ENCODE measurements around the gene HPCA.

DNA sequence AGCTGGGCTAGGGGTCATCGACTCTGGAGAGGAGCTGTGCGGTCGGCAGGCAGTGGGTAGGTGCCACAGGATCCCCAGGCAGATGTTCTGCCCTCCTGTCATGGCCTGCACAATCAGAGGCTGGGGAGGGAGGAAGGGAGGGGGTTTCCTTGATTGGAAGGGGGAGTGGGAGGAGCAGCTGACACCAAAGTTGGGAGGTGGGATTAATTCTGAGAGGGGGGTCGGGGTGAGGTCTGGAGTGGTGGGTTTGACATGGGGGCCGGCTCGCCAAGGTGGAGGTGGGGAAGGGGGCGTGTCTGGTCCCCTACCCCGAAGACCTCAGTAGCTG is 651 bp upstream of the HPCA start:
- TF ChIP-seq, protein P1, sequence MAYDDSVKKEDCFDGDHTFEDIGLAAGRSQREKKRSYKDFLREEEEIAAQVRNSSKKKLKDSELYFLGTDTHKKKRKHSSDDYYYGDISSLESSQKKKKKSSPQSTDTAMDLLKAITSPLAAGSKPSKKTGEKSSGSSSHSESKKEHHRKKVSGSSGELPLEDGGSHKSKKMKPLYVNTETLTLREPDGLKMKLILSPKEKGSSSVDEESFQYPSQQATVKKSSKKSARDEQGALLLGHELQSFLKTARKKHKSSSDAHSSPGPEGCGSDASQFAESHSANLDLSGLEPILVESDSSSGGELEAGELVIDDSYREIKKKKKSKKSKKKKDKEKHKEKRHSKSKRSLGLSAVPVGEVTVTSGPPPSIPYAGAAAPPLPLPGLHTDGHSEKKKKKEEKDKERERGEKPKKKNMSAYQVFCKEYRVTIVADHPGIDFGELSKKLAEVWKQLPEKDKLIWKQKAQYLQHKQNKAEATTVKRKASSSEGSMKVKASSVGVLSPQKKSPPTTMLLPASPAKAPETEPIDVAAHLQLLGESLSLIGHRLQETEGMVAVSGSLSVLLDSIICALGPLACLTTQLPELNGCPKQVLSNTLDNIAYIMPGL (CRISPR knock-in tag; IDR thresholded peaks at IDR 0.05; ENCODE audit: borderline replicate concordance in 1 of 2, low read depth in 1 of 2), result no peak
- TF ChIP-seq ZKSCAN1 (IDR thresholded peaks at IDR 0.05; ENCODE audit: low read length) (no peak), ZBTB1 (CRISPR knock-in tag; IDR thresholded peaks at IDR 0.05; ENCODE audit: borderline replicate concordance) (no peak), ZC3H4 (CRISPR knock-in tag; IDR thresholded peaks at IDR 0.05; ENCODE audit: borderline replicate concordance) (no peak), ZNF644 (CRISPR knock-in tag; IDR thresholded peaks at IDR 0.05; ENCODE audit: low read depth) (no peak), NFIC (IDR thresholded peaks at IDR 0.05; ENCODE audit: low read length) (no peak), ETV6 (CRISPR knock-in tag; conservative IDR thresholded peaks at IDR 0.05) (no peak), ZNF562 (CRISPR knock-in tag; IDR thresholded peaks at IDR 0.05; ENCODE audit: borderline replicate concordance) (no peak), TBL1XR1 (IDR thresholded peaks at IDR 0.05; ENCODE audit: borderline replicate concordance, low read length, partially characterized antibody) (no peak)
- TF ChIP-seq, protein P2, sequence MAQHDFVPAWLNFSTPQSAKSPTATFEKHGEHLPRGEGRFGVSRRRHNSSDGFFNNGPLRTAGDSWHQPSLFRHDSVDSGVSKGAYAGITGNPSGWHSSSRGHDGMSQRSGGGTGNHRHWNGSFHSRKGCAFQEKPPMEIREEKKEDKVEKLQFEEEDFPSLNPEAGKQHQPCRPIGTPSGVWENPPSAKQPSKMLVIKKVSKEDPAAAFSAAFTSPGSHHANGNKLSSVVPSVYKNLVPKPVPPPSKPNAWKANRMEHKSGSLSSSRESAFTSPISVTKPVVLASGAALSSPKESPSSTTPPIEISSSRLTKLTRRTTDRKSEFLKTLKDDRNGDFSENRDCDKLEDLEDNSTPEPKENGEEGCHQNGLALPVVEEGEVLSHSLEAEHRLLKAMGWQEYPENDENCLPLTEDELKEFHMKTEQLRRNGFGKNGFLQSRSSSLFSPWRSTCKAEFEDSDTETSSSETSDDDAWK (CRISPR knock-in tag; IDR thresholded peaks at IDR 0.05), result no peak
